OCI-M2 (cell line): Measurements from ENCODE around the gene HOXC9.

ENCODE experiments used
- DNase-seq: peaks from one replicate; lab custom pipeline; 2025; ENCODE audit not compliant: unreplicated experiment; lab: John Stamatoyannopoulos, UW

HOXC9 gene

GRCh38 chr12:54024581-54025305 lies 24.8 kb downstream of the HOXC9 start:
- no peak for DNase-seq

DNA sequence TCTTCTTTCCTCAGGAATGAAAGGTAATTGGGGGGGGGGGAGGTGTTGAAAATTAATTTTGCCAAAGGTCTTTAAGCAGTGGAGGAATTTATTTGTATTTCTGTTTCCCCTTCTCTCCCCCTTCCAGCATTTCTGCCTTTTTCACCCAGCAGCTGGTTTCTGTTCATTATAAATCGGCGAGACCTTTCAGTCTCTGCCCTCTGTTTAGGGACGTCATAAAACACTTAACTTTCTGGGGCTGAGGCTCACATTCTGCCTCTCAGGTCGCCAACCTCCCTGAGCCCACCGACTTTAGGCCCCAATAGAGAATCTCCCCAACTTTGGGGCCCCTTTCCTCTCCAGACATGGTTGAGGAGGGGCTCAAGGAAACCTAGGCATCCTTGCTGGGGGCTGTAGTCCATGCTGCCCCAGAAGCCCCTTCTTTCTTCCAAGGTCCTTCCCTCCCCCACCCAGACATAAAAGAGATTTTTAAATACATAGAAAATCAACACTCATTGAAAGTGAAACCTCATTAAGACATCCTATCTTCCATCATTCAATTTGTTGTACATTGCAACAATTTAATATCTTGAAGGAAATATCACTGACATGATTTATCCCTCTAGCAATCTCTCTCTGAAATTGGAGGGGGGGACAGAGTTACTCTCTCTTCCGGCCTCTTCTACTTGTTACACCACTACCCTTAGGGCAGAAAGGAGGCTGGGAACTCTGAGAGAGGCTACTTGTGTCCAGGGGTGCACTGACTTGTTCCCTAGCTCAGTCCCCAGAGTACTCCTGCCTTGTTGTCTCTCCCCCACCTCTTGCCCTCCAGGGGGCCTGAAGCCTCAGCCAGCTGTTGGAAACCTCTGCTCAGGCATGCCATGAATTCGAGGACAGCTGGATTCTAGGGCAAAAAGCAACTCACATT lies 25.8 kb downstream of the HOXC9 start:
- DNase-seq, result no peak

GRCh38 chr12:54026640-54027441 lies 26.9 kb downstream of the HOXC9 start:
- DNase-seq, result no peak

DNA sequence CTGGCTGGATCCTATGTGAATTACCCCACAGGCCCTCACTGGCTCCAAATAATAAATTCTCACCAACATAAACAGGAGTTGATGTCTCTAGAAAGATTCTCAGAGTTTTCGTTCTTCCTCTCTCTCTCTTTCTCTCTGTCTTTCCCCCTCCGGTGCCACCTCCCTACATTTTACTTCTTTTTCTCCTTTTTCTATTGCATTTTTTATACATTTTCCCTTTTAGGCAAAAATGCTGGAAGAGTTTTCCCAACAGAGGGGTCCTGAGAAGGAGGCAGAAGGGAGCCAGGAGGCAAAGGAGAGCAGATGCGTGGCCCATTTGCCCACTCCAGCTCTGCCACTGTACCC lies 27.5 kb downstream of the HOXC9 start:
- DNase-seq, result no peak

DNA sequence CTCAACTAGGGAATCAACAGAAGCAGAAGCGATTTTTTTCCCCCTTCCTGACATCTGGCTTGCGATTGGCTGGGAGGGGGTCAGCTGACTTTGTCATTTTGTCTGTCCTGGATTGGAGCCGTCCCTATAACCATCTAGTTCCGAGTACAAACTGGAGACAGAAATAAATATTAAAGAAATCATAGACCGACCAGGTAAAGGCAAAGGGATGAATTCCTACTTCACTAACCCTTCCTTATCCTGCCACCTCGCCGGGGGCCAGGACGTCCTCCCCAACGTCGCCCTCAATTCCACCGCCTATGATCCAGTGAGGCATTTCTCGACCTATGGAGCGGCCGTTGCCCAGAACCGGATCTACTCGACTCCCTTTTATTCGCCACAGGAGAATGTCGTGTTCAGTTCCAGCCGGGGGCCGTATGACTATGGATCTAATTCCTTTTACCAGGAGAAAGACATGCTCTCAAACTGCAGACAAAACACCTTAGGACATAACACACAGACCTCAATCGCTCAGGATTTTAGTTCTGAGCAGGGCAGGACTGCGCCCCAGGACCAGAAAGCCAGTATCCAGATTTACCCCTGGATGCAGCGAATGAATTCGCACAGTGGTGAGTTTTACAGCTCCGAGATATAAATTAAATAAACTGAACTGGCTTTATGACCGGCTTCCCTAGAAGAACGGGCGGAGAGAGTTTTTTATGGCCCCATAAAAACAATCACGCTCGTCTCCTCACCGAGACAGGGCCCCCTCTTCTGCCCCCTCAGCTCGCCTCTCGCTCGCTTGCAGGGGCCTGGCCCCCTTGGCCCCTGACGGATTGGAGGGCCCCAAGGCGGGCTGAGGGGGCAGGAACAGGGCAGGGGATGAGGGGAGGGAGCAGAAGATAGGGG lies 28.6 kb downstream of the HOXC9 start, which contains the start of gene HOXC6:
Gene HOXC6, plus strand, starts transcription at position 127 of the 888 bp plus-strand sequence. Its CDS starts 82 bp downstream, at position 209.
- DNase-seq, result no peak

- no peak for DNase-seq
Observed at GRCh38 chr12:54029529-54030441, 29.8 kb downstream of the HOXC9 start.

GRCh38 chr12:54030442-54030801 lies 30.5 kb downstream of the HOXC9 start:
- DNase-seq, result no peak

DNA sequence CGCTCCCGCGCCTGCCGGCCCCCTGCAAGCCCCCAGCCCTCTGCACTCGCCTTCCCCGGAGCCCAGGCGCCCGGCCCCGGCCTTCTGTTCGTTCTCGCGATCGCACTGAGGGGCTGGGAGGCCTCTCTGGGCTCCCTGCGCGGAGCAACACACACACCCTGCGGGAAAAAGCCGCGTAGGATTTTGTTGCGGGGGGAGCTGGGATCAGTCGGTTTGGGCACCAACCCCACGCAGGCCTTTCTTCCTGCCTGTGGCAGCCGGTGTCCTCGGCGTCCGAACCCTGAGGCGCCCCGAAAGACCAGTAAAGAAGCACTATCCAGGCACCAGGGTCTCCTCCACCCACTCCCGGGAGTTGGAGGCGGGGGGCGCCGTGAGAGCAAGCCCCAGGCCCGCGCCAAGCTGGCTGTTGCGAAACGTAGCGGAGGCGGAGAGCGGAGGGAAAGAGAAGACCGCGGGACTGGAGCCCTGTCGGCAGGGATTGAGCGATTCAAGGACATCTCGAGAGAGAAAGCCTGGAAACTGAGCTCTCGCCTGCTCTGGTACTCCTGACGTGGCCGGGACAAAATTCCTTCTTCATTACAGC lies 31.0 kb downstream of the HOXC9 start:
- no peak for DNase-seq

DNA sequence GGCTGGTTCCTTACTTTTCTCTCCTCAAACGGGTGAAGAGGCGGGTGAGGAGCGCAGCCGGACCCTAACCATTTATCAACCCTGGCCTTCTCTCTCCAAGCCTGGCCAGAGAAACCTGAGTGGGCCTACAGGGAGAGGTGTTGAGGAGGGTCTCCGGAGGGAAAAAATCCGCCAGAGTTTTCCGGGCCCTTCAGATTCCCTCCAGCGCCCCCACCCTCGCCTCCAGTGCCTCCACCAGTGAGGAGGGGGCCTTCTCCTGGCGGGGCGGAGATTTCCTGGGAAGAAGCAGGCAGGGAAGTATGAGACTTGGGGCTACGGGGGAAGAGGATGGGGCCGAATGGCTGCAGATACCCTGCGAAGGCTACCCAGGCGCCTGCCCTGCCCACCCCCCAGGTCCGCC lies 31.5 kb downstream of the HOXC9 start:
- DNase-seq, result no peak

GRCh38 chr12:54032086-54032619 lies 32.2 kb downstream of the HOXC9 start:
- no peak for DNase-seq

GRCh38 chr12:54032627-54033100 lies 32.7 kb downstream of the HOXC9 start, which contains the start of gene HOXC5:
HOXC5 (plus strand) TSS chr12:54033050; CDS start chr12:54033123, 73 bp downstream.
- DNase-seq, result peak; percentile 40

- DNase-seq, result no peak
Observed at GRCh38 chr12:54033106-54033979, 33.4 kb downstream of the HOXC9 start.

- DNase-seq, result no peak
Observed at GRCh38 chr12:54033980-54034784, 34.2 kb downstream of the HOXC9 start.

GRCh38 chr12:54034785-54035310 lies 34.9 kb downstream of the HOXC9 start:
- no peak for DNase-seq

DNA sequence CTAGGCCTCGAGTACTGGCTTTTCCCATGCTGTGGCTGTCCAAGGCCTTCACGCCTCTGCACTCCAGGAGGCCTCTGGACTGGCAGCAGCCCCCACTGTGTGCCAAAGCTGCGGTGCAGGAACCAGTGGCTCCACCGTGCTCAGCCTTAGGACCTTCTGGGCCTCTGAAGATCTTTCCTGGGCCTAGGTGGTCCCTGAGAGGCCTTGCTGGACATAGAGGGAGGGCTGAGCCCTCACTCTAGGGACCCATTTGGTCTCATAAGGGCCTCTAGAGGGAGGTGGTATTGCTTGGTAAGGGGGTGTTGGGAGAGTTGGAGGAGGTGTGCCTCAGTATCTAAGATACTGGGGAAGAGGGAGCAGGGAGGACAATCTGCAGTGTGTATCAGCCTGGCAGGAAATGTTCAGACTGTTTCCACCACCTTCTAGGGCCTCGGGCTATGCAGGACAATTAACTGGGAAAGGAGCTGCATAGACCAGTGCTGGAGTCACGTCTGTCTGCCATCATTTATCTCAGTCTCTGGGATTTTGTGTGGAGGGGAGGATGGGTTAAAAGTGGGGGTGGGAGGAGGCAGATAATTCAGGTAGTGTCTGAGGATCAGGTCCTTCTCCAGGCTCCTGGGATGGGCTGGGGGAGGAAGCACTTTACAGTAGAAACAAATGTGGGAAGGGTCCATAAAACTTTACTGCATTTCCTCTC lies 35.8 kb downstream of the HOXC9 start:
- DNase-seq, result no peak
